Keratinocyte (primary cell): Measurements from ENCODE around the gene TPD52L2. TPM values are rescaled to one million over a fixed set of nuclear protein-coding genes. Genes with fewer than 3 reads are reported as not detected.
A peak's percentile ranks its signal among the peaks of the same experiment; 100 is the strongest.

Experiments used
- DNase-seq: peaks from one replicate; pipeline ENCODE4 v3.0.0-alpha.2; 2011; ENCODE audit warnings: low read depth, missing footprints, low spot score
- FAIRE-seq: peaks from 2 replicates; lab custom pipeline; 2011; peaks lifted over from hg19 to GRCh38; lab: Jason Lieb, UNC
- H2AFZ ChIP-seq: 2 replicates; pipeline ENCODE4 v1.6.0; 2012; ENCODE audit warnings: low read length, control low read depth, inconsistent platforms; ENCODE audit not compliant: control insufficient read depth
- H3K27ac ChIP-seq: 2 replicates; pipeline ENCODE4 v1.5.1; 2011; ENCODE audit warnings: low read length; ENCODE audit not compliant: control insufficient read depth, insufficient read depth
- H3K27me3 ChIP-seq: 3 replicates; pipeline ENCODE4 v1.6.0; 2011; ENCODE audit warnings: low read length; ENCODE audit not compliant: control insufficient read depth, insufficient read depth; ENCODE audit errors: extremely low read depth
- H3K36me3 ChIP-seq, 2 experiments: 2 replicates in 1 of 2; 3 replicates in 1 of 2; pipeline ENCODE4 v1.5.1; 2011; ENCODE audit warnings: low read length in 2 of 2, mild to moderate bottlenecking in 1 of 2; ENCODE audit not compliant: control insufficient read depth in 2 of 2, insufficient read depth in 2 of 2; ENCODE audit errors: extremely low read depth in 1 of 2
- H3K4me1 ChIP-seq: 3 replicates; pipeline ENCODE4 v1.5.1; 2011; ENCODE audit warnings: low read length; ENCODE audit not compliant: control insufficient read depth, insufficient read depth; ENCODE audit errors: extremely low read depth
- H3K4me2 ChIP-seq: 3 replicates; pipeline ENCODE4 v1.6.0; 2011; ENCODE audit warnings: low read depth, low read length; ENCODE audit not compliant: control insufficient read depth, insufficient read depth; ENCODE audit errors: extremely low read depth
- H3K4me3 ChIP-seq, 3 experiments: fragments of 200-600 bp in 1 of 3; sonication (generic) in 1 of 3; 2 replicates in 2 of 3; 3 replicates in 1 of 3; pipeline ENCODE4 v1.5.1; 2011 to 2016; ENCODE audit warnings: low read length in 3 of 3, mild to moderate bottlenecking in 3 of 3, control low read depth in 2 of 3, inconsistent platforms in 1 of 3, low read depth in 1 of 3, mixed read lengths in 1 of 3, mixed run types in 1 of 3, moderate library complexity in 1 of 3; ENCODE audit not compliant: control insufficient read depth in 2 of 3, insufficient read depth in 2 of 3; ENCODE audit errors: extremely low read depth in 1 of 3
- H3K79me2 ChIP-seq: 2 replicates; pipeline ENCODE4 v1.6.0; 2012; ENCODE audit warnings: low read length; ENCODE audit not compliant: control insufficient read depth, insufficient read depth
- H3K9ac ChIP-seq: 3 replicates; pipeline ENCODE4 v1.6.0; 2011; ENCODE audit warnings: low read length; ENCODE audit not compliant: control insufficient read depth, insufficient read depth; ENCODE audit errors: extremely low read depth
- H3K9me1 ChIP-seq: 3 replicates; pipeline ENCODE4 v1.6.0; 2011; ENCODE audit warnings: low read length; ENCODE audit not compliant: control insufficient read depth, insufficient read depth; ENCODE audit errors: extremely low read depth
- H3K9me3 ChIP-seq: 2 replicates; pipeline ENCODE4 v1.5.1; 2012; ENCODE audit warnings: low read depth, low read length; ENCODE audit not compliant: control insufficient read depth
- H4K20me1 ChIP-seq: 3 replicates; pipeline ENCODE4 v1.6.0; 2011; ENCODE audit warnings: low read length; ENCODE audit not compliant: control insufficient read depth, insufficient read depth; ENCODE audit errors: extremely low read depth
- EZH2 ChIP-seq: IDR thresholded peaks from one replicate; pipeline ENCODE4 v1.6.1; 2012; ENCODE audit warnings: inconsistent platforms, mild to moderate bottlenecking, low read length, moderate library complexity
- dilution Hi-C: fragments of 300-500 bp; cut with MboI; formaldehyde crosslinking; loops from one replicate; pipeline ENCODE4 v1.7.0; 2020; ENCODE audit warnings: low sequenced_read_pairs; ENCODE audit not compliant: extremely low pct_ligation_motif_present
- polyA plus RNA-seq, 5 experiments: library from polyadenylated mRNA; depleted of rRNA in 3 of 5; stranded (reverse) in 3 of 5; stranded (forward) in 1 of 5; unstranded in 1 of 5; fragments of >200 nt; gene quantifications; 1 replicate in 1 of 5; 2 replicates in 3 of 5; 3 replicates in 1 of 5; pipeline versions ENCODE4 v1.2.1 to v1.2.3, GENCODE V29; 2011 to 2012; ENCODE audit warnings: missing spikeins in 2 of 5, low read depth in 1 of 5, low replicate concordance in 1 of 5
- TF ChIP-seq, protein P1 (sequence below), 3 experiments: IDR thresholded peaks in 1 of 3; conservative IDR thresholded peaks in 1 of 3; optimal IDR thresholded peaks in 1 of 3; 2 replicates in 2 of 3; 3 replicates in 1 of 3; pipeline versions ENCODE3 to v1.5.1; 2011; ENCODE audit warnings: low read length in 3 of 3, mild to moderate bottlenecking in 3 of 3, moderate library complexity in 2 of 3, control low read depth in 1 of 3, inconsistent platforms in 1 of 3; ENCODE audit not compliant: insufficient read depth in 2 of 3; ENCODE audit errors: extremely low read depth in 1 of 3

Gene TPD52L2
- polyA plus RNA-seq, 1 donor (not counting 4 experiments of a cell fraction or from before 2014, with no cell fraction given): 177 TPM

- dilution Hi-C loops: no loop called here
- no peak overlapping the region for H2AFZ ChIP-seq
- H3K27ac ChIP-seq: no peak overlapping the region
- no peaks in the 10 kb centered on the region for H3K9me1 ChIP-seq
- H3K27me3 ChIP-seq: peaks cover 30% of the 10 kb centered on the region
- H4K20me1 ChIP-seq: peaks cover 2% of the 10 kb centered on the region
- TF ChIP-seq, protein P1, sequence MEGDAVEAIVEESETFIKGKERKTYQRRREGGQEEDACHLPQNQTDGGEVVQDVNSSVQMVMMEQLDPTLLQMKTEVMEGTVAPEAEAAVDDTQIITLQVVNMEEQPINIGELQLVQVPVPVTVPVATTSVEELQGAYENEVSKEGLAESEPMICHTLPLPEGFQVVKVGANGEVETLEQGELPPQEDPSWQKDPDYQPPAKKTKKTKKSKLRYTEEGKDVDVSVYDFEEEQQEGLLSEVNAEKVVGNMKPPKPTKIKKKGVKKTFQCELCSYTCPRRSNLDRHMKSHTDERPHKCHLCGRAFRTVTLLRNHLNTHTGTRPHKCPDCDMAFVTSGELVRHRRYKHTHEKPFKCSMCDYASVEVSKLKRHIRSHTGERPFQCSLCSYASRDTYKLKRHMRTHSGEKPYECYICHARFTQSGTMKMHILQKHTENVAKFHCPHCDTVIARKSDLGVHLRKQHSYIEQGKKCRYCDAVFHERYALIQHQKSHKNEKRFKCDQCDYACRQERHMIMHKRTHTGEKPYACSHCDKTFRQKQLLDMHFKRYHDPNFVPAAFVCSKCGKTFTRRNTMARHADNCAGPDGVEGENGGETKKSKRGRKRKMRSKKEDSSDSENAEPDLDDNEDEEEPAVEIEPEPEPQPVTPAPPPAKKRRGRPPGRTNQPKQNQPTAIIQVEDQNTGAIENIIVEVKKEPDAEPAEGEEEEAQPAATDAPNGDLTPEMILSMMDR (optimal IDR thresholded peaks at IDR 0.05 in 1 of 3, IDR thresholded peaks at IDR 0.05 in 1 of 3, conservative IDR thresholded peaks at IDR 0.05 in 1 of 3; ENCODE audit: extremely low read depth in 1 of 3, insufficient read depth in 2 of 3, low read length in 3 of 3): no peak
- TF ChIP-seq EZH2: no peak
- H3K9me3 ChIP-seq: no peaks in the 10 kb centered on the region
- H3K4me2 ChIP-seq: no peak overlapping the region
- DNase-seq (peak; percentile 48), FAIRE-seq (no peak)
- no peaks in the 10 kb centered on the region for H3K4me1 ChIP-seq
- H3K36me3 ChIP-seq: no peaks in the 10 kb centered on the region
- no peak overlapping the region for H3K9ac ChIP-seq
- no peaks in the 10 kb centered on the region for H3K79me2 ChIP-seq
- no peak overlapping the region for H3K4me3 ChIP-seq
Observed at GRCh38 chr20:63835021-63835858, 29.8 kb upstream of the TPD52L2 start.

GRCh38 chr20:63836458-63837344 is 28.4 kb upstream of the TPD52L2 start:
- H3K4me2 ChIP-seq: no peak overlapping the region
- H4K20me1 ChIP-seq: peaks cover 2% of the 10 kb centered on the region
- TF ChIP-seq, protein P1 (optimal IDR thresholded peaks at IDR 0.05 in 1 of 3, IDR thresholded peaks at IDR 0.05 in 1 of 3, conservative IDR thresholded peaks at IDR 0.05 in 1 of 3; ENCODE audit: extremely low read depth in 1 of 3, insufficient read depth in 2 of 3, low read length in 3 of 3): no peak
- TF ChIP-seq EZH2: no peak
- H3K4me1 ChIP-seq: no peaks in the 10 kb centered on the region
- no peaks in the 10 kb centered on the region for H3K79me2 ChIP-seq
- H3K9ac ChIP-seq: no peak overlapping the region
- no peaks in the 10 kb centered on the region for H3K9me1 ChIP-seq
- H3K36me3 ChIP-seq: no peaks in the 10 kb centered on the region
- H3K27me3 ChIP-seq: peaks cover 28% of the 10 kb centered on the region
- no peak for DNase-seq
- H2AFZ ChIP-seq: no peak overlapping the region
- H3K27ac ChIP-seq: no peak overlapping the region
- no peaks in the 10 kb centered on the region for H3K9me3 ChIP-seq
- H3K4me3 ChIP-seq: no peak overlapping the region
- dilution Hi-C loops: no loop called here
- no peak for FAIRE-seq
